MM.1S (cell line): Measurements from ENCODE around the gene AGK.

ENCODE experiments used
- EZH2 ChIP-seq: fragments of 300-600 bp; sonication (generic); optimal IDR thresholded peaks from 2 replicates; pipeline ENCODE3; 2017; ENCODE audit warnings: low read depth, mild to moderate bottlenecking, antibody characterized with exemption, low read length, mixed read lengths
- EZH2phosphoT487 ChIP-seq: fragments of 300-600 bp; sonication (generic); IDR thresholded peaks from 2 replicates; pipeline ENCODE4 v1.6.1; 2018; ENCODE audit warnings: antibody characterized with exemption, low read length
- TF ChIP-seq, protein P1 (sequence below): fragments of 300-600 bp; sonication (generic); IDR thresholded peaks from 2 replicates; pipeline ENCODE4 v1.5.1; 2016; ENCODE audit warnings: antibody characterized with exemption, low read length, mixed read lengths

DNA sequence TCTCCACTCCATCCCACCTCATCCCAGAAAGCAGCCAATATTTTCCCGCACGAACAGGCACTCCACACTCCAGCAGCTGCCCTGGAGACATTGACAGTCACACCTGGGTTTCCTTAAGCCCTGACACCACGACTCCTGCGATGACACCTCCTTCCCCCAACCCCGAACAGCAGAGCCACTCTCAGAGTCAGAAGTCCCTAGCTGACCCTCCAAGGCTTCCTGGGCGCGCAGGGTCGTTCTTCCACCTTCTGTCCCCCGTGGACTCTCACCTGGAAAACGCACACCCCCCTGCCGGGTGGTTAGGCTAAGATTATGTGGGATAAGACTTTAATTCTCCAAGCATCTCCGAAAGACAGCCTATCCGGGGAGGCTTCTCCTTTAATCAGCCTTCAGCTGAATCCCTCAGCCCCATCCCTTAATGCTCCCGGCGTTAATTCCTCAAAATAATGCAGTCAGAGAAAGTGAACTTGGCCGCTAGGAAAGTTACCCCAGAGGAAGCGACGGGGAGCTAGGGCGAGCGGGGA is 149.7 kb downstream of the AGK start:
- TF ChIP-seq, protein P1, sequence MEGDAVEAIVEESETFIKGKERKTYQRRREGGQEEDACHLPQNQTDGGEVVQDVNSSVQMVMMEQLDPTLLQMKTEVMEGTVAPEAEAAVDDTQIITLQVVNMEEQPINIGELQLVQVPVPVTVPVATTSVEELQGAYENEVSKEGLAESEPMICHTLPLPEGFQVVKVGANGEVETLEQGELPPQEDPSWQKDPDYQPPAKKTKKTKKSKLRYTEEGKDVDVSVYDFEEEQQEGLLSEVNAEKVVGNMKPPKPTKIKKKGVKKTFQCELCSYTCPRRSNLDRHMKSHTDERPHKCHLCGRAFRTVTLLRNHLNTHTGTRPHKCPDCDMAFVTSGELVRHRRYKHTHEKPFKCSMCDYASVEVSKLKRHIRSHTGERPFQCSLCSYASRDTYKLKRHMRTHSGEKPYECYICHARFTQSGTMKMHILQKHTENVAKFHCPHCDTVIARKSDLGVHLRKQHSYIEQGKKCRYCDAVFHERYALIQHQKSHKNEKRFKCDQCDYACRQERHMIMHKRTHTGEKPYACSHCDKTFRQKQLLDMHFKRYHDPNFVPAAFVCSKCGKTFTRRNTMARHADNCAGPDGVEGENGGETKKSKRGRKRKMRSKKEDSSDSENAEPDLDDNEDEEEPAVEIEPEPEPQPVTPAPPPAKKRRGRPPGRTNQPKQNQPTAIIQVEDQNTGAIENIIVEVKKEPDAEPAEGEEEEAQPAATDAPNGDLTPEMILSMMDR, result no peak
- TF ChIP-seq EZH2phosphoT487 (no peak), EZH2 (no peak)
